IPS-NIHi7 (cell line): ENCODE results near the gene RNF223.
"Not testable (repeated sequence)": the region's sequence is repeated elsewhere in the genome, so short reads cannot be mapped to it uniquely, and the experiment has no call there.

ENCODE experiments used
- DNase-seq: peaks from one replicate; pipeline ENCODE4 v3.0.0; 2012; ENCODE audit warnings: mixed read lengths; ENCODE audit errors: extremely low spot score

The RNF223 gene

GRCh38 chr1:1109743-1110142 is 35.6 kb upstream of the RNF223 start:
- DNase-seq, result no peak

- no peak for DNase-seq
Observed at GRCh38 chr1:1106510-1107221, 32.6 kb upstream of the RNF223 start.

GRCh38 chr1:1104152-1104551 is 30.0 kb upstream of the RNF223 start:
- not testable (repeated sequence) for DNase-seq

- no peak for DNase-seq
Observed at GRCh38 chr1:1101503-1101902, 27.4 kb upstream of the RNF223 start.

- DNase-seq, result no peak
Observed at GRCh38 chr1:1100296-1100695, 26.2 kb upstream of the RNF223 start.

GRCh38 chr1:1099506-1100183 is 25.5 kb upstream of the RNF223 start:
- DNase-seq, result no peak

GRCh38 chr1:1098681-1099421 is 24.7 kb upstream of the RNF223 start:
- no peak for DNase-seq

GRCh38 chr1:1096136-1096535 is 22.0 kb upstream of the RNF223 start:
- DNase-seq, result not testable (repeated sequence)

- no peak for DNase-seq
Observed at GRCh38 chr1:1094981-1095380, 20.9 kb upstream of the RNF223 start.

- DNase-seq, result no peak
Observed at GRCh38 chr1:1093610-1093943, 19.5 kb upstream of the RNF223 start.

GRCh38 chr1:1092894-1093609 is 18.9 kb upstream of the RNF223 start:
- no peak for DNase-seq

GRCh38 chr1:1092149-1092855 is 18.2 kb upstream of the RNF223 start:
- DNase-seq, result peak; percentile 7

- DNase-seq, result peak; percentile 65
Observed at GRCh38 chr1:1091344-1092148, 17.4 kb upstream of the RNF223 start.

- DNase-seq, result peak; percentile 5
Observed at GRCh38 chr1:1090424-1091343, 16.6 kb upstream of the RNF223 start.

- peak; percentile 7 for DNase-seq
Observed at GRCh38 chr1:1089731-1090423, 15.8 kb upstream of the RNF223 start.

GRCh38 chr1:1088801-1089680 is 14.9 kb upstream of the RNF223 start:
- DNase-seq, result peak; percentile 9

- DNase-seq, result peak; percentile 12
Observed at GRCh38 chr1:1088029-1088800, 14.1 kb upstream of the RNF223 start.
